HUES64 (cell line): Measurements from ENCODE around the gene FLNA.
"Not testable (repeated sequence)": the region's sequence is repeated elsewhere in the genome, so short reads cannot be mapped to it uniquely, and the experiment has no call there.

ENCODE experiments used
- H3K27ac ChIP-seq: 2 replicates; pipeline ENCODE4 v1.7.0; 2013; ENCODE audit warnings: low read depth, low read length, inconsistent platforms
- H3K27me3 ChIP-seq: 2 replicates; pipeline ENCODE4 v1.6.1; 2013; ENCODE audit warnings: mild to moderate bottlenecking, low read length; ENCODE audit not compliant: insufficient read depth
- H3K36me3 ChIP-seq: 2 replicates; pipeline ENCODE4 v1.6.1; 2013; ENCODE audit warnings: mild to moderate bottlenecking, low read length; ENCODE audit not compliant: insufficient read depth
- H3K4me1 ChIP-seq: 2 replicates; pipeline ENCODE4 v1.6.1; 2013; ENCODE audit warnings: mild to moderate bottlenecking, low read length, moderate library complexity; ENCODE audit not compliant: insufficient read depth
- H3K4me3 ChIP-seq: 2 replicates; pipeline ENCODE4 v1.5.1; 2013; ENCODE audit warnings: mild to moderate bottlenecking, low read length, moderate library complexity
- H3K9ac ChIP-seq: 2 replicates; pipeline ENCODE4 v1.6.1; 2013; ENCODE audit warnings: mild to moderate bottlenecking, low read depth, low read length
- H3K9me3 ChIP-seq: 2 replicates; pipeline ENCODE4 v1.6.1; 2013; ENCODE audit warnings: low read depth, low read length; ENCODE audit not compliant: insufficient read depth
- WGBS: fragments of 150-250, 120-280 bp; methylation state at CpG from one replicate; pipeline ENCODE4 v1.1.7; 2013; ENCODE audit warnings: missing lambda C conversion rate; 5-methylcytosine and 5-hydroxymethylcytosine counted together

FLNA gene

DNA sequence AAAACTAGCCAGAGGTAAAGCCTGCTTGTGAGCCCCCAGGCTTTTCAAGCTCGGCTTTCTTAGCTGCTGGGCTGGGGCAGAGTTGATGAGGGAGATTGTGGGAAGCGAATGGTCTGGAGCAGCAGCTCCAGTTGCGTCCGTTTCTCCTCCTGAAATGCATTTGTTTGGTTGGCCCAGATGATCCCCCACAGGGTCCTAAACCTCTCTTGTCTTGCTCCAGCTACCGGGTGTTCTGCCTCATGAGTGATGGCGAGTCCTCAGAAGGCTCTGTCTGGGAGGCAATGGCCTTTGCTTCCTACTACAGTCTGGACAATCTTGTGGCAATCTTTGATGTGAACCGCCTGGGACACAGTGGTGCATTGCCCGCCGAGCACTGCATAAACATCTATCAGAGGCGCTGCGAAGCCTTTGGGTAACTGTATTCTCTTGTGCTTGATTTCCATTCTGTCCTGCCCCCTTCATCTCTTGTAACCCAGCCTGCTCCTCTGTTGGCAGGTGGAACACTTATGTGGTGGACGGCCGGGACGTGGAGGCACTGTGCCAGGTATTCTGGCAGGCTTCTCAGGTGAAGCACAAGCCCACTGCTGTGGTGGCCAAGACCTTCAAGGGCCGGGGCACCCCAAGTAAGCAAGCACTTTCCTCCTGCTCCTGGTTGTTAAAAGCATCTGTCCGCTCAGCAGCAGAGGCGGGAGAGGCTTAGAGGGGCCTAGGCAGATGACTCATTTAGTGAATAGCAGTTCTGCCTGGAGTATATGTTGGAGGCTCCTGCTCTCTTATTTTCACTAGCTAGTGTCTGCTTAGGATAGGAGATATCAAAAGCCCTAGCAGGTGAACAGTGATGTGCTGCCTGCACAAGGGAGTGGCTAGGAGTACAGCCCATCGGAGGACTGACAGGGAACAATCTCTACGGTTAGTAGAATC, 63.6 kb downstream of the FLNA start:
- H3K4me1 ChIP-seq, result no peaks in the 10 kb centered on the region
- no peaks in the 10 kb centered on the region for H3K9me3 ChIP-seq
- H3K9ac ChIP-seq, result no peak overlapping the region
- H3K27me3 ChIP-seq, result no peaks in the 10 kb centered on the region
- H3K4me3 ChIP-seq, result no peak overlapping the region
- 81% methylated on average over 19 of the region's 19 CpGs for WGBS
- H3K27ac ChIP-seq, result no peak overlapping the region
- no peaks in the 10 kb centered on the region for H3K36me3 ChIP-seq

DNA sequence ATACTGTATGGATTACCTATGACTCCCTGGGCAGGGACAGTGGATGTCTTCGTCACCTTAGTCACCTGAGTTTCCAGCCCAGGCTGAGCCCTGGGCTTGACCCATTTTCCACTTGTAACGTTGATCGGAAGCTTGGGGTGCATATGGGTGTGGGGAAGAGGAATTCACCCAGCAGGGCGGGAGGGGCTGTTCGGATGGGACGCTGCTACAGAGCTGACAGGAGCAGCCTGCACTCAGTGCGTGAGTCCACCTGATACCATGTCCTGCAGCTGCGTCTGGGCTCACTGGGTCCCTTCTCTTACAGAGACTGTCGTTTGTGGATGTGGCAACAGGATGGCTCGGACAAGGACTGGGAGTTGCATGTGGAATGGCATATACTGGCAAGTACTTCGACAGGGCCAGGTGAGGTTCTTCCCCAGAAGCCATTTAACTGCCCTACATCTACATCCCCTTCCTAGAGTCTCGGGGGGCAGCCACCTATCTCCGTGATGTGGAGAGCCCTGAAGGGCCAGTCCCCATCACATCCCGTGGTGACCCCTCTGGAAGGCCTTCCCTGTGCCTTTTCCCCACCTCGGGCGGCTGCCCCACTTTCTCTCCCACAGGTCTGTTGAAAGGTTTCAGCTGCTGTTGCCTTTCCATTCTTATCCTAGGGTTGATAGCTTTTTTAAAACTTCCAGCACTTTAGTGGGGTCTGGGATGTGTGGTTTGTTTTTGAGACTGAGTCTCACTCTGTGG, 65.2 kb downstream of the FLNA start:
- no peaks in the 10 kb centered on the region for H3K36me3 ChIP-seq
- no peaks in the 10 kb centered on the region for H3K9me3 ChIP-seq
- H3K4me3 ChIP-seq, result no peak overlapping the region
- H3K27ac ChIP-seq, result no peak overlapping the region
- H3K9ac ChIP-seq, result no peak overlapping the region
- H3K27me3 ChIP-seq, result no peaks in the 10 kb centered on the region
- H3K4me1 ChIP-seq, result no peaks in the 10 kb centered on the region
- WGBS, result 91% methylated on average over 16 of the region's 16 CpGs

GRCh38 chrX:154308108-154308946, 66.1 kb downstream of the FLNA start:
- Histone ChIP-seq H3K4me3 (no peak overlapping the region), H3K4me1 (no peaks in the 10 kb centered on the region), H3K9ac (no peak overlapping the region), H3K36me3 (no peaks in the 10 kb centered on the region), H3K27ac (no peak overlapping the region), H3K9me3 (no peaks in the 10 kb centered on the region), H3K27me3 (no peaks in the 10 kb centered on the region)
- 61% methylated on average over 8 of the region's 9 CpGs for WGBS

- Histone ChIP-seq H3K9ac (no peak overlapping the region), H3K27me3 (no peaks in the 10 kb centered on the region), H3K4me3 (no peak overlapping the region), H3K27ac (no peak overlapping the region), H3K9me3 (no peaks in the 10 kb centered on the region), H3K4me1 (no peaks in the 10 kb centered on the region), H3K36me3 (no peaks in the 10 kb centered on the region)
- WGBS, result 93% methylated on average over 6 of the region's 6 CpGs
These were observed 67.2 kb downstream of the FLNA start for GRCh38 chrX:154307202-154307601.

- no peak overlapping the region for H3K9ac ChIP-seq
These were observed 68.8 kb downstream of the FLNA start for GRCh38 chrX:154305541-154306205.

GRCh38 chrX:154304846-154305245, 69.6 kb downstream of the FLNA start:
- 71% methylated on average over 9 of the region's 10 CpGs for WGBS
- H3K27ac ChIP-seq, result no peak overlapping the region

More at GRCh38 chrX:154305541-154306205, 68.8 kb downstream of the FLNA start:
- H3K9me3 ChIP-seq, result no peaks in the 10 kb centered on the region
- H3K27me3 ChIP-seq, result no peaks in the 10 kb centered on the region
- no peak overlapping the region for H3K4me3 ChIP-seq
- H3K27ac ChIP-seq, result no peak overlapping the region
- H3K36me3 ChIP-seq, result no peaks in the 10 kb centered on the region
- 93% methylated on average over 11 of the region's 11 CpGs for WGBS
- no peaks in the 10 kb centered on the region for H3K4me1 ChIP-seq

DNA sequence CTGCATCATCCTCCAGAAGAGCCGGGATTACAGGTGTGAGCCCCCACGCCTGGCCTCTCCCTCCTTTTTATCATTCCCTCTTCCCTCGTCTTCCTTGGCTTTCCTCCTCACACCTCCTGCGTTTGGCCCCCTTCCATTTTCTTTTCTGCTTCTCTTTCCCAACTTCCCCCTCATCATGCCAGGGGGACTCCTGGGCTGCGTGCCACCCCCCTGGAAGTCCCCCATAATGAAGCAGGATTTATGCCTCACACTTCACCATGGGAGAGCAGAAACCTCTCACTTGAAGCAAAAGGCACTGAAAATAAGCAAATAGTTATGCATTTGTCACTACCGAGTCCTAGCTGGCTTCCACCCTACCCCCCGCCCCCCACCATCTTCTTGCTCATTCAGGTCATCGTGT, 71.0 kb downstream of the FLNA start:
- H3K4me1 ChIP-seq, result no peaks in the 10 kb centered on the region
- no peak overlapping the region for H3K4me3 ChIP-seq
- no peaks in the 10 kb centered on the region for H3K9me3 ChIP-seq
- H3K36me3 ChIP-seq, result no peaks in the 10 kb centered on the region
- H3K27ac ChIP-seq, result no peak overlapping the region
- H3K27me3 ChIP-seq, result no peaks in the 10 kb centered on the region
- H3K9ac ChIP-seq, result no peak overlapping the region
- 86% methylated on average over 8 of the region's 8 CpGs for WGBS

More at GRCh38 chrX:154304846-154305245, 69.6 kb downstream of the FLNA start:
- Histone ChIP-seq H3K9me3 (no peaks in the 10 kb centered on the region), H3K4me1 (no peaks in the 10 kb centered on the region), H3K9ac (no peak overlapping the region), H3K27me3 (no peaks in the 10 kb centered on the region), H3K36me3 (no peaks in the 10 kb centered on the region), H3K4me3 (no peak overlapping the region)

DNA sequence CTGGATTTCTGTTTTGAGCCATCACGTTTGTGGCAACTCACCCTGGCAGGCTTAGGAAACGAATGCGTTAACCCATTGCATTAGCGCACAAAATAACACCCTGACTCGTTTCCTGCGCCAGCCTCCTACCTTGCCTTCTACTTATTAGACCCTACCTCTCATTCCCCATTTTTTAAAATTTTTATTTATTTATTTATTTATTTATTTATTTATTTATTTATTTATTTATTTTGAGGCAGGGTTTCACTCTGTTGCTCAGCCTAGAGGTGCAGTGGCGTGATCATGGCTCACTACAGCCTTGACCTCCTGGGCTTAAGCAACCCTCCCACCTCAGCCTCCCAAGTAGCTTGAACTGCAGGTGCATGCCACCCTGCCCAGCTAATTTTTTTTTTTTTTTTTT, 71.4 kb downstream of the FLNA start:
- H3K27me3 ChIP-seq, H3K9me3 ChIP-seq: not testable (repeated sequence)
- WGBS, result 98% methylated on average over 7 of the region's 7 CpGs

DNA sequence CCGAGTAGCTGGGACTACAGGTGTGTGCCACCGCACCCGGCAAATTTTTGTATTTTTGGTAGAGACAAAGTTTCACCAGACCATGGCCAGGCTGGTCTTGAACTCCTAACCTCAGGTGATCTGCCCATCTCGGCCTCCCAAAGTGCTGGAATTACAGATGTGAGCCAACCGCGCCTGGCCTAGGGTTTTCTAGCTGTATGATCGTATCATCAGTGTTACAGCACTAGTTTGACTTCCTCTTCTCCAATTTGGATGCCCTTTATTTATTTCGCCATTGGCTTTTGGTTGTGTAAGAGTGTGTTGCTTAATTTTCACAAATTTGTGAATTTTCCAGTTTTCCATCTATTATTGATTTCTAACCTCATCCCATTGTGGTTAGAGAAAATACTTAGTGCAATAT, 73.6 kb downstream of the FLNA start:
- Histone ChIP-seq H3K9ac (no peak overlapping the region), H3K4me1 (no peaks in the 10 kb centered on the region), H3K9me3 (no peaks in the 10 kb centered on the region), H3K27me3 (no peaks in the 10 kb centered on the region), H3K27ac (no peak overlapping the region), H3K4me3 (no peak overlapping the region), H3K36me3 (no peaks in the 10 kb centered on the region)
- 97% methylated on average over 7 of the region's 8 CpGs for WGBS

More for the DNA sequence above, 71.4 kb downstream of the FLNA start:
- not testable (repeated sequence) for H3K4me1 ChIP-seq, H3K36me3 ChIP-seq, H3K27ac ChIP-seq, H3K9ac ChIP-seq, H3K4me3 ChIP-seq
